DOHH2 (cell line): ENCODE data around the gene UVRAG.

Experiments used
- H3F3A ChIP-seq: fragments of 200-600 bp; sonication (generic), shearing (Covaris generic); 2 replicates; pipeline ENCODE4 v1.6.0; 2016; ENCODE audit warnings: antibody characterized with exemption, mild to moderate bottlenecking; ENCODE audit not compliant: control insufficient read depth, insufficient read depth
- H3K27ac ChIP-seq: fragments of 200-600 bp; sonication (generic); 2 replicates; pipeline ENCODE4 v1.5.1; 2014; ENCODE audit warnings: low read depth, mild to moderate bottlenecking, low read length, moderate library complexity
- H3K27me3 ChIP-seq: fragments of 200-600 bp; sonication (generic); 2 replicates; pipeline ENCODE4 v1.6.1; 2014; ENCODE audit warnings: mild to moderate bottlenecking, low read length, mixed read lengths; ENCODE audit not compliant: control insufficient read depth
- H3K36me3 ChIP-seq: fragments of 200-600 bp; sonication (generic); 2 replicates; pipeline ENCODE4 v1.6.1; 2014; ENCODE audit warnings: mild to moderate bottlenecking, low read length, moderate library complexity, mixed read lengths; ENCODE audit not compliant: control insufficient read depth
- H3K4me1 ChIP-seq: fragments of 200-600 bp; sonication (generic); 2 replicates; pipeline ENCODE4 v1.6.1; 2014; ENCODE audit warnings: mild to moderate bottlenecking, low read length, mixed read lengths; ENCODE audit not compliant: control insufficient read depth
- H3K4me2 ChIP-seq: fragments of 200-600 bp; sonication (generic); 2 replicates; pipeline ENCODE4 v1.6.0; 2014; ENCODE audit warnings: mild to moderate bottlenecking, low read length, moderate library complexity
- H3K4me3 ChIP-seq: fragments of 200-600 bp; sonication (generic); 2 replicates; pipeline ENCODE4 v1.5.1; 2014; ENCODE audit warnings: mild to moderate bottlenecking, low read length, mixed read lengths
- H3K79me2 ChIP-seq: fragments of 200-600 bp; sonication (generic); 2 replicates; pipeline ENCODE4 v1.6.1; 2014; ENCODE audit warnings: mild to moderate bottlenecking, low read length, mixed read lengths; ENCODE audit not compliant: control insufficient read depth
- H3K9me2 ChIP-seq: fragments of 200-600 bp; sonication (generic); replicated peaks from 2 replicates; pipeline ENCODE4 v1.6.1; 2014; ENCODE audit warnings: mild to moderate bottlenecking, low read length, mixed read lengths; ENCODE audit not compliant: control insufficient read depth
- H3K9me3 ChIP-seq: fragments of 200-600 bp; sonication (generic); 2 replicates; pipeline ENCODE4 v1.6.1; 2014; ENCODE audit warnings: antibody characterized with exemption, low read length, mixed read lengths; ENCODE audit not compliant: control insufficient read depth, insufficient read depth
- H4K20me1 ChIP-seq: fragments of 200-600 bp; sonication (generic); 2 replicates; pipeline ENCODE4 v1.6.0; 2014; ENCODE audit warnings: low read depth, mild to moderate bottlenecking, antibody characterized with exemption, low read length, moderate library complexity; ENCODE audit not compliant: control insufficient read depth, insufficient read depth
- EZH2phosphoT487 ChIP-seq: fragments of 200-600 bp; sonication (generic); IDR thresholded peaks from 2 replicates; pipeline ENCODE4 v1.6.1; 2017; ENCODE audit warnings: borderline replicate concordance, mild to moderate bottlenecking, antibody characterized with exemption, low read length, moderate library complexity, mixed read lengths
- TF ChIP-seq, protein P1 (sequence below): fragments of 200-600 bp; sonication (generic); IDR thresholded peaks from one replicate; pipeline ENCODE4 v1.5.1; 2014; ENCODE audit warnings: antibody characterized with exemption, mild to moderate bottlenecking, low read depth, low read length; ENCODE audit not compliant: poor library complexity, severe bottlenecking

The UVRAG gene

DNA sequence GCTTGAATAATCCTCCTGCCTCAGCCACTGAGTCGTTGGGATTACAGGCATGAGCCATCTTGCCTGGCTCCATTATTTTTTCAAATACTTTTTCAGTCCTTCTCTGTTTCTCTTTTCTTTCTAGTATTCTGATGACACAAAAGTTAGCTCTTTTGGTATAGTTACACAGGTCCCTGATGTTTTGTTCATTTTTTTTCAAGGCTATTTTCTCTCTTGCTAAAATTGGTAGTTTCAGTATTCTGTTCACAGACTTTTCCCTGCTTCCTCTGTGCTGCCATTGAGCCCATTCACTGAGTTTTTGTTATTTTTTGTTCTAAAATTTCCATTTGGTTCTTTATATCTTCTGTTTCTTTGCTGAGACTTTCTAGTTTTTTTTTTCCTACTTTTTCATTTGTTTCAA is 166.5 kb downstream of the UVRAG start:
- no peak overlapping the region for H3K4me2 ChIP-seq
- TF ChIP-seq EZH2phosphoT487 = no peak
- TF ChIP-seq, protein P1, sequence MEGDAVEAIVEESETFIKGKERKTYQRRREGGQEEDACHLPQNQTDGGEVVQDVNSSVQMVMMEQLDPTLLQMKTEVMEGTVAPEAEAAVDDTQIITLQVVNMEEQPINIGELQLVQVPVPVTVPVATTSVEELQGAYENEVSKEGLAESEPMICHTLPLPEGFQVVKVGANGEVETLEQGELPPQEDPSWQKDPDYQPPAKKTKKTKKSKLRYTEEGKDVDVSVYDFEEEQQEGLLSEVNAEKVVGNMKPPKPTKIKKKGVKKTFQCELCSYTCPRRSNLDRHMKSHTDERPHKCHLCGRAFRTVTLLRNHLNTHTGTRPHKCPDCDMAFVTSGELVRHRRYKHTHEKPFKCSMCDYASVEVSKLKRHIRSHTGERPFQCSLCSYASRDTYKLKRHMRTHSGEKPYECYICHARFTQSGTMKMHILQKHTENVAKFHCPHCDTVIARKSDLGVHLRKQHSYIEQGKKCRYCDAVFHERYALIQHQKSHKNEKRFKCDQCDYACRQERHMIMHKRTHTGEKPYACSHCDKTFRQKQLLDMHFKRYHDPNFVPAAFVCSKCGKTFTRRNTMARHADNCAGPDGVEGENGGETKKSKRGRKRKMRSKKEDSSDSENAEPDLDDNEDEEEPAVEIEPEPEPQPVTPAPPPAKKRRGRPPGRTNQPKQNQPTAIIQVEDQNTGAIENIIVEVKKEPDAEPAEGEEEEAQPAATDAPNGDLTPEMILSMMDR = no peak
- H3K27ac ChIP-seq = no peak overlapping the region
- peaks cover 53% of the 10 kb centered on the region for H3K36me3 ChIP-seq
- H3K79me2 ChIP-seq = peaks cover 53% of the 10 kb centered on the region
- H3K4me3 ChIP-seq = no peak overlapping the region
- H3F3A ChIP-seq = no peaks in the 10 kb centered on the region
- no peaks in the 10 kb centered on the region for H4K20me1 ChIP-seq
- H3K9me3 ChIP-seq = no peaks in the 10 kb centered on the region
- no peaks in the 10 kb centered on the region for H3K4me1 ChIP-seq
- no peaks in the 10 kb centered on the region for H3K27me3 ChIP-seq
- H3K9me2 ChIP-seq = no peaks in the 10 kb centered on the region

DNA sequence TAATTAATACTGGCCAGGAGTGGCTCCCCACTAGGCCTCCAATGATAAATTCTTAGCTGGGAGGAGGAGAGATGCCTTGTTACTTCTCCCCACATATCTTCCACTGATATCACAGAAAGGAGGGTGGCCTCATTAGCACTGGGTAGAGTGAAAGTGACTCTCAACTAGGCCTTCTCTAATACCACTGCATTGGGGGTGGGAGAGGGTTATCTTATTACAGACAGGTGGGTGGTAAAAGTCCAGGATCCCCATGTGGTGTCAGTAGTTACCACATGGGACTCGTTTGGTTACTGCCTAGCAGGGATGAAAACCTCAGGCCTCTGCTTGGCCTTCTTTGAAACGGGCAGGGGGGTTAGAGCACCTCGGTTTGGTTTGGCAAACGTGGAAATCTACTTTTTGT is 167.3 kb downstream of the UVRAG start:
- H3K27me3 ChIP-seq = no peaks in the 10 kb centered on the region
- H3K27ac ChIP-seq = no peak overlapping the region
- no peak overlapping the region for H3K4me2 ChIP-seq
- peaks cover 56% of the 10 kb centered on the region for H3K79me2 ChIP-seq
- H3K4me1 ChIP-seq = no peaks in the 10 kb centered on the region
- 0 out of 2 replicates have a peak, but pooled peaks cover 3% of the 10 kb centered on the region for H4K20me1 ChIP-seq
- TF ChIP-seq EZH2phosphoT487 = no peak
- TF ChIP-seq, protein P1 = no peak
- no peaks in the 10 kb centered on the region for H3K9me2 ChIP-seq
- no peaks in the 10 kb centered on the region for H3F3A ChIP-seq
- H3K4me3 ChIP-seq = no peak overlapping the region
- H3K9me3 ChIP-seq = no peaks in the 10 kb centered on the region
- peaks cover 60% of the 10 kb centered on the region for H3K36me3 ChIP-seq

DNA sequence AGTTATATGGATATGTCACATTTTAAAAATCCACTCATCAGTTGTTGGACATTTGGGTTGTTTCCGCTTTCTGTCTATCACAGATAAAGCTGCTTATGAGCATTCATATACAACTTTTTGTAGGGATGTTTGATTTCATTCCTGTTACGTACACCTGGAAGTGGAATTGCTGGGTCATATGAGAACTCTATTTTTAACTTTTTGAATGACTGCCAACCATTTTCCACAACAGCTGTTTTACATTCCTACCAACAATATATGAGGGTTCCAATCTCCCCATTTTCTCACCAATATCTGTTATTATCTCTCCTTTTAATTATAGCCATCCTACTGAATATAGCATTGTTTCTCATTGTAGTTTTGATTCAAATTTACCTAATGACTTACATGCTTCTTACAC is 172.0 kb downstream of the UVRAG start:
- Histone ChIP-seq H3F3A (no peaks in the 10 kb centered on the region), H3K4me1 (no peaks in the 10 kb centered on the region), H3K79me2 (peaks cover 50% of the 10 kb centered on the region), H3K9me2 (no peaks in the 10 kb centered on the region), H3K4me3 (no peak overlapping the region), H3K27ac (no peak overlapping the region), H3K27me3 (no peaks in the 10 kb centered on the region), H3K36me3 (peaks cover 87% of the 10 kb centered on the region), H3K9me3 (no peaks in the 10 kb centered on the region), H3K4me2 (no peak overlapping the region), H4K20me1 (0 out of 2 replicates have a peak, but pooled peaks cover 3% of the 10 kb centered on the region)
- TF ChIP-seq EZH2phosphoT487 = no peak
- TF ChIP-seq, protein P1 = no peak

DNA sequence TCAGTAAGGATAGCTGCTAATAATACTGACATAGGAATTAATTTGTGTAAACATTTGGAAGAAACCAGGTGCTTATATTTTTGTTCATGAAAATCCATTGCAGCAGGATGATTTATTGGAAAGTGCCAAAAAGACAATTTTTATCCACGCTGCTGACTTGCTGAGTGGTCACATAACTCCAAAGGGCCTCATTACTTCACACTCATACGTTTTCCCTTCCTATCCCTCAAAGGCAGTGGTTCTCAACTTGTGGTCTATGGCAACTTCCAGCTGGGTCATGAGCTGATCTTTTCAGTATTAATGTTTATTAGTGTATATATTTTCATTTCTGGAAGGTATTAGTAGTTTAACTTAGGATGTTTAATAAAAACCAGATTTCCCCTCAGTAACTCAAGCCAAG is 178.1 kb downstream of the UVRAG start:
- Histone ChIP-seq H3K4me2 (no peak overlapping the region), H3K4me3 (no peak overlapping the region)
- TF ChIP-seq EZH2phosphoT487 = no peak
- TF ChIP-seq, protein P1 = no peak

More for the DNA sequence above, 178.1 kb downstream of the UVRAG start:
- Histone ChIP-seq H3K9me3 (no peaks in the 10 kb centered on the region), H3K79me2 (peaks cover 60% of the 10 kb centered on the region), H4K20me1 (no peaks in the 10 kb centered on the region), H3K4me1 (no peaks in the 10 kb centered on the region), H3K27me3 (no peaks in the 10 kb centered on the region), H3K36me3 (peaks cover 88% of the 10 kb centered on the region), H3K9me2 (no peaks in the 10 kb centered on the region), H3F3A (no peaks in the 10 kb centered on the region; the same call in 1 of the 2 replicates), H3K27ac (no peak overlapping the region)
